GM13977 (cell line): ENCODE data around the gene SBK3.

Experiments used
- DNase-seq: peaks from one replicate; pipeline ENCODE4 v3.0.0; 2012; ENCODE audit warnings: low spot score
- in situ Hi-C: fragments of 300-500 bp; cut with MboI; formaldehyde crosslinking; loops from one replicate; pipeline ENCODE4 v1.12.0; 2022; ENCODE audit warnings: low sequenced_read_pairs, low pct_unique_long_range_greater_than_20kb, mixed read lengths, inconsistent platforms; ENCODE audit not compliant: unreplicated experiment
- TF ChIP-seq, protein P1 (sequence below): IDR thresholded peaks from 2 replicates; pipeline ENCODE4 v1.5.1; 2012; ENCODE audit warnings: mild to moderate bottlenecking, control low read depth; ENCODE audit not compliant: insufficient read depth; ENCODE audit errors: extremely low read depth, missing control alignments

SBK3 gene

DNA sequence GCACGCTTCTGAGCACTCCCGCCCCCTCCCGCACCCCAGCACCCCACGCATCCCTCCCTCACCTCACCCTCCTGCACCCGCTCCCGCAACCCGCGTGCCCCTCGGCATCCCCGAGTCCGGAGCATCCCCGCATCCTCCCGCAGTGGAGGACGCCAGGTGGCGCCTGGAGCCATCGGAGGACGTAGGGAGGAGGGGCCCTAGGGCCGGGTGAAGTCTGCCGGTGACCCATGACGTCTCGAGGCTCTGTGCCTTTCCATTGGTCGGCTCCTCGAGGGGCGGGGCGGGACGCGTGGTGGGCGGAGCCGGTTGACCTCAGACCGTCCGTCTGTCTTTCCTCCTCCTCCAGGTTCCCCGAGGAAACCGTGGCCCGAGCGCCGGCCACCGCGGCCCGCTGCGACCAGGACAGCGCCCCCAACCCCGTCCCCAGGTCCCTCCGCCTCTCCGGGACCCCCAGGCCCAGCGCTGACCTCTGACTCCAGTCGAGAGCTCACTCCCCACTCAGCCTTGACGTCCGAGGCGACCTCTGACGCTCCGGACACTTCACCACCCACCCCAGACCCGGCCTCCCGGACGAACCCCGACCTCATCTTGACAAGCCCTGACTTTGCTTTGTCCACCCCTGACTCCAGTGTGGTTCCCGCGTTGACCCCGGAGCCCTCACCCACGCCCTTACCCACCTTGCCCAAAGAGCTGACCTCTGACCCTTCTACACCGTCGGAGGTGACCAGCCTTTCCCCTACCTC is 28.3 kb downstream of the SBK3 start:
- TF ChIP-seq, protein P1, sequence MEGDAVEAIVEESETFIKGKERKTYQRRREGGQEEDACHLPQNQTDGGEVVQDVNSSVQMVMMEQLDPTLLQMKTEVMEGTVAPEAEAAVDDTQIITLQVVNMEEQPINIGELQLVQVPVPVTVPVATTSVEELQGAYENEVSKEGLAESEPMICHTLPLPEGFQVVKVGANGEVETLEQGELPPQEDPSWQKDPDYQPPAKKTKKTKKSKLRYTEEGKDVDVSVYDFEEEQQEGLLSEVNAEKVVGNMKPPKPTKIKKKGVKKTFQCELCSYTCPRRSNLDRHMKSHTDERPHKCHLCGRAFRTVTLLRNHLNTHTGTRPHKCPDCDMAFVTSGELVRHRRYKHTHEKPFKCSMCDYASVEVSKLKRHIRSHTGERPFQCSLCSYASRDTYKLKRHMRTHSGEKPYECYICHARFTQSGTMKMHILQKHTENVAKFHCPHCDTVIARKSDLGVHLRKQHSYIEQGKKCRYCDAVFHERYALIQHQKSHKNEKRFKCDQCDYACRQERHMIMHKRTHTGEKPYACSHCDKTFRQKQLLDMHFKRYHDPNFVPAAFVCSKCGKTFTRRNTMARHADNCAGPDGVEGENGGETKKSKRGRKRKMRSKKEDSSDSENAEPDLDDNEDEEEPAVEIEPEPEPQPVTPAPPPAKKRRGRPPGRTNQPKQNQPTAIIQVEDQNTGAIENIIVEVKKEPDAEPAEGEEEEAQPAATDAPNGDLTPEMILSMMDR, result peak; percentile 94
- DNase-seq, result peak; percentile 100
- in situ Hi-C loops, result no loop called here

DNA sequence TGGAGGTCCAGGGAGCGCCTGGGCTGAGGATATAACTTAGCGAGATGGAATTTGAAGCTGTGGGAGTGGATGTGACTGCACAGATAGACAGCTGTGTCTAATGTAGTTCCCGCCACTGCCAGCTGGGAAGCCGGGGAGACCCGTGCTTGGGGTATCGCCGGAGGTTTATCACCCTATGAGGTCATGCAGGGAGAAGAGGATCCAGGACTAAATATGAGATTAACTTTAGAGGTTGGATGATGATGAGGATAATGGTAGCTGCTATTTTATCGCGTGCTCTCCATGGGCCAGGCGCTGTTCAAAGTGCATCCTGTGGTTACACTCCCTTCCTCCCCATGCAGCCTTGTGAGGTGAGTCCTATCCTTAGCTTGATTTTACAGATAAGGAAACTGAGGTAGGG is 37.2 kb downstream of the SBK3 start:
- DNase-seq, result no peak
- TF ChIP-seq, protein P1, result no peak
- in situ Hi-C loops, result loop anchor here (5.0 kb wide), 1 partner anchor 119 kb away; no protein-coding TSS in a partner anchor

DNA sequence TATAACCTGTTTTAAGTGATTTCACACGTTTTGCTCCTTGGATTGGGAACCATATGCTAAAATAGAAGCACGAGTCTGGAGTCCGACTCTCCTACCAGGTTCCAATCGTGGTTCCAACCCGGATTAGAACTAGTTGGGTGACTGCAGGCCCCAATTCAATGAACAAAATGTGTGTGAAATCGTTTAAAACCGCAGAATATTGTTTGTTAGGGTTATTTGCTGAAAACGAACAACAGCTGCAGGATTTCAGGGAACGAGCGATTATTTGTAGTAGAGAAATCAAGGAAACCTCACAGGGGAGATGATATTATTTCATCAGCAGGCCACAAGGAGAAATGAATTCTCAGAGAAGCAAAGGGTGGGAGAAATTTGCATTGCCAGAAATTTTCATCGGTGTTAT is 40.4 kb downstream of the SBK3 start:
- no peak for DNase-seq
- TF ChIP-seq, protein P1, result no peak
- in situ Hi-C loops, result loop anchor here (5.0 kb wide), 1 partner anchor 122 kb away; no protein-coding TSS in a partner anchor

DNA sequence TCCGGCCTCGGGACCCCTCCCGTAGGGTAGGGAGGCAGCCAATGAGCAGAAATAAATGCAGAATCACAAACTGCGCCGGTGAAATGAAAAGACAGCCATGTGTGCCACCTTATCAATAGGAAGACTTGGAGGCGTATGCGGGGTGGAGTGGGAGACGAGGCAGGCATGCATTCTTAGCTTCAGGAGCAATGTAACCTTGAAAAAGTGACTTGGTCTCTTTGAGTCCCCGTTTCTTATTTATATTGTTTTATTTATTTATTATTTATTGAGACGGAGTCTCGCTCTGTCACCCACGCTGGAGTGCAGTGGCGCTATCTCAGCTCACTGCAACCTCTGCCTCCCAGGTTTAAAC is 41.1 kb downstream of the SBK3 start:
- TF ChIP-seq, protein P1, result no peak
- in situ Hi-C loops, result no loop called here
- no peak for DNase-seq

DNA sequence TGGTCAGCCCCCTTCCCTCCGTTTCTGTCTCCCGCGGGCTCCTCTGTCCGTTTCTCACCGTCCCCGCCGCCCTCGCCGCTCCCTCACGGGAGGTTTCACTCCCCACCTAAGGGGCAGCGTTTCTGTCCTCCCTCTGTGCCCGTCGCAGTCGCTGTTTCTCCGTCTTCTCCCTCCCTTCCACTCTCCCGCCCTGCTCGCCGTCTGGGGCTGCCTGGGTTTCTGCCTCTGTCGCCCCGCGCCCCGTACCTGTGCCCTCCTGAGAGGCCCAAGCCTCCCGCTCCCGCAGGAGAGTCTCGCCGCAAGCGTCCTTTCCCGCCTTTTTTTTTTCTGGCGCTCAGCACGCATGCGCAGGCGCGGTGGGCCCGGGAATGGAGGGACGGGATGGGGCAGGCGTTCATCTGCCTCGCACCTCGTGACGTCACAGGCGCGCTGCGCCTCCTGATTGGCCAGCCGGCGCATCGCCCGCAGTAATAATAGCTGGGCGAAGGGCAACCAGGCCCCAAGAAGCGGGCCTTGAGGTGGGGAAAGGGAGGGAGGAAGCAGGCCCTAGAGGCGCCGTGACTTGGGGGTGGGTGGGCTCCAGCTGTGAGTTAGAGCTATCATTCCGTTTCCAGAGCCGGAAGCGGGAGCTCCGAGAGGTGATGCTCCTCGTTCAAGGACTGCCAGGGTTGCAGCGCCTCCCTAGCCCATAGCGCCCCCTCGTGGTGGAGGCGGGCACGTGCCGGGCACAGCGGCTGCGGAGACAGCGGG is 41.7 kb downstream of the SBK3 start:
- DNase-seq, result peak; percentile 99
- in situ Hi-C loops, result no loop called here
- TF ChIP-seq, protein P1, result peak; percentile 99

DNA sequence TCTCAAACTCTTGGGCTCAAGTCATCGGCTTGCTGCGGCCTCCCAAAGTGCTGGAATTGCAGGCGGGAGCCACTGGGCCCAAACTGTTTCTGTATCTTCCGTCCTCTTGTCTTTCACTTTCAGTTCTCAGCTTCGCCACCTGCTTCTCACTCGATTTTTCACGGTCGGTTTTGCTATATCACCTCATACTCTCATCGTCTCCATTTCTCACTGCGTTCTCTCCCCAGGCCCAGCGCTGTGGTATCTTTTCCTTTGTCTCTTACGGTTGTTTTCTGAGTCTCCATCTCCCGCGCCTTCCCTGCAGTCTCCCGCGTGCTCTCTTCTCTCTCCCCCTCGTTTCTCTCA is 42.2 kb downstream of the SBK3 start:
- DNase-seq, result no peak
- in situ Hi-C loops, result no loop called here
- TF ChIP-seq, protein P1, result no peak
